Medulla oblongata (tissue), 1 donor: Measurements from ENCODE around the gene EIF3C.
"Not testable (repeated sequence)": the region's sequence is repeated elsewhere in the genome, so short reads cannot be mapped to it uniquely, and the experiment has no call there.

Experiments used
- DNase-seq: peaks from one replicate; pipeline ENCODE4 v3.0.0-alpha.2; 2015; ENCODE audit errors: extremely low spot score

Gene EIF3C, protein sequence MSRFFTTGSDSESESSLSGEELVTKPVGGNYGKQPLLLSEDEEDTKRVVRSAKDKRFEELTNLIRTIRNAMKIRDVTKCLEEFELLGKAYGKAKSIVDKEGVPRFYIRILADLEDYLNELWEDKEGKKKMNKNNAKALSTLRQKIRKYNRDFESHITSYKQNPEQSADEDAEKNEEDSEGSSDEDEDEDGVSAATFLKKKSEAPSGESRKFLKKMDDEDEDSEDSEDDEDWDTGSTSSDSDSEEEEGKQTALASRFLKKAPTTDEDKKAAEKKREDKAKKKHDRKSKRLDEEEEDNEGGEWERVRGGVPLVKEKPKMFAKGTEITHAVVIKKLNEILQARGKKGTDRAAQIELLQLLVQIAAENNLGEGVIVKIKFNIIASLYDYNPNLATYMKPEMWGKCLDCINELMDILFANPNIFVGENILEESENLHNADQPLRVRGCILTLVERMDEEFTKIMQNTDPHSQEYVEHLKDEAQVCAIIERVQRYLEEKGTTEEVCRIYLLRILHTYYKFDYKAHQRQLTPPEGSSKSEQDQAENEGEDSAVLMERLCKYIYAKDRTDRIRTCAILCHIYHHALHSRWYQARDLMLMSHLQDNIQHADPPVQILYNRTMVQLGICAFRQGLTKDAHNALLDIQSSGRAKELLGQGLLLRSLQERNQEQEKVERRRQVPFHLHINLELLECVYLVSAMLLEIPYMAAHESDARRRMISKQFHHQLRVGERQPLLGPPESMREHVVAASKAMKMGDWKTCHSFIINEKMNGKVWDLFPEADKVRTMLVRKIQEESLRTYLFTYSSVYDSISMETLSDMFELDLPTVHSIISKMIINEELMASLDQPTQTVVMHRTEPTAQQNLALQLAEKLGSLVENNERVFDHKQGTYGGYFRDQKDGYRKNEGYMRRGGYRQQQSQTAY

DNA sequence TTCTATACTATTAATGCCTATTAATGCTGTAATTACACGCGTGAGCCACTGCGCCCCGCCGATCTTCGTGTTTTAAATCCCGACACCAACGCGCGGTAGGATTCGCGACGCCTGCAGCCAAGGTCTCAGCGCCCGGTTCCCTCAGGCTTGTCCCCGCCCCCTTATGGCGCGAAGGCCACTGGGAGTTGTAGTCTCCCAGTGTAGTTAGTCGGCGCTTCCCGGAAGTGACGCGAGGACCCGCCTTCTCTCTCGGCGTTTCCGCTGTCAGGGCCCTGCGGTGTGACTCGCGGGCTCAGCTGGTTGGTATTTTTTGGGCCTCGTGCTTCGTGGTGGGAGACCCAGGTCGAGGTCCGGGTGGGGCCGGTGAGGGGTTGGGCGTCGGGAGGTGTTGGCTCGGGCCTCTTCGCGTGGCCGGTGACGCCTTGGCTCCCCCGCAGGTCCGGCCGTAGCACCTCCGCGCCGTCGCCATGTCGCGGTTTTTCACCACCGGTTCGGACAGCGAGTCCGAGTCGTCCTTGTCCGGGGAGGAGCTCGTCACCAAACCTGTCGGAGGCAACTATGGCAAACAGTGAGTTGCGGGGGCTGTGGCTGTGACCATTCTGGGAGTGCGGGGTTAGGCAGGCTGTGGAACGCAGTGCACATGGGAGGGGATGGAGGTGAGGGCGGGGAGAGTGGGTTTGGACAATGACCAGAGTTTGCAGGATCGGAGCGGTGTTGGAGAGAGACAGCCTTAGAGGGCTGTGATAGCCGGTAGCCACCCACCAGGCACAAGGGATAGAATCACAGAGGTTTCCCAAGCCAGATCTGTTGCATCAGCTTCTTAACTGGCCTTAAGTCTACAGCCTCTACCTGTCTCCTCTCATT, at the start of gene EIF3C:
Gene EIF3C, plus strand, starts transcription at position 245 of the 864 bp plus-strand sequence. Its CDS starts 223 bp downstream, at position 468.
- not testable (repeated sequence) for DNase-seq

DNA sequence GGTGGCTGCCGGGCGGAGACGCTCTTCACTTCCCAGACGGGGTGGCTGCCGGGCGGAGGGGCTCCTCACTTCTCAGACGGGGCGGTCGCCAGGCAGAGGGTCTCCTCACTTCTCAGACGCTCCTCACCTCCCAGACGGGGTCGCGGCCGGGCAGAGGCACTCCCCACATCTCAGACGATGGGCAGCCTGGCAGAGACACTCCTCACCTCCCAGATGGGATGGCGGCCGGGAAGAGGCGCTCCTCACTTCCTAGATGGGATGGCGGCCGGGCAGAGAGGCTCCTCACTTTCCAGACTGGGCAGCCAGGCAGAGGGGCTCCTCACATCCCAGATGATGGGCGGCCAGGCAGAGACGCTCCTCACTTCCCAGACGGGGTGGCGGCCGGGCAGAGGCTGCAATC, 45.0 kb upstream of the EIF3C start:
- not testable (repeated sequence) for DNase-seq

DNA sequence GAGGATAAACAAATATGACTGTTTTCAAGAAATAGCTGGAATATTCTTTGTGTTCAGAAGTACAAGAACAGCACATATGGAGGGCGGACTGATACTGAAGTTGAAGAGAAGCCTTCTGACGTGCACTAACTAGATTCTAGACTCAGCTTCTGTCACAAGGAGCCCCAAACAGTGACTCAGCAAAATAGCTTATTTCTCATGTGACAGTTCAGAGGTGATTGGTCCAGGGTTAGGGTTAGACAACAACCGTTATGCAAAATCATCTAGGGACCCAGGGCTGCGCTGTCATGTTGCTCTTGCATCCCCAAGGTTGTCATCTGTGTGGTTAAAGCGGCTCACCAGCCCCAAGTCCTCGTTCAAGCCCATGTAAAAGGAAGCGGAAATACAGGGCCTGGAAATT, 43.8 kb upstream of the EIF3C start:
- not testable (repeated sequence) for DNase-seq

DNA sequence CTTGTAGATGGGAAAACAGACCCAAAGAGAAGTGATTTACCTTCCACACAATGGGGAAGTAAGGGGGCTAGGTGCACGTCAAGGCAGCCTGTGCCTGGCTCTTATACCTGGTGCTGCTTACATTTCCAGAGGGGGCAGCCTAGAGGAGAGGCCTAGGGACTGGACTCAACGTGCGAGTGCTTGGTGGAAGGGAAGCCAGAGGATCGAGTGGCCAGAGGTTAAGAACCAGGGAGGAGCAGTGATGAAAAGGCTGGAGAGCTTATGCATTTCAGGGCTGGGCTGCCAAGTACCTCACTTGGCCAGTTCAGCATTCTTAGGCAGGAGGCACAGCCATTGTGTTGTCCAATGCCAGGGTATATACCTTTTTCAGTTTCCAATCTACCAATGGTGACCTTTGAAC, 43.1 kb upstream of the EIF3C start:
- not testable (repeated sequence) for DNase-seq

DNA sequence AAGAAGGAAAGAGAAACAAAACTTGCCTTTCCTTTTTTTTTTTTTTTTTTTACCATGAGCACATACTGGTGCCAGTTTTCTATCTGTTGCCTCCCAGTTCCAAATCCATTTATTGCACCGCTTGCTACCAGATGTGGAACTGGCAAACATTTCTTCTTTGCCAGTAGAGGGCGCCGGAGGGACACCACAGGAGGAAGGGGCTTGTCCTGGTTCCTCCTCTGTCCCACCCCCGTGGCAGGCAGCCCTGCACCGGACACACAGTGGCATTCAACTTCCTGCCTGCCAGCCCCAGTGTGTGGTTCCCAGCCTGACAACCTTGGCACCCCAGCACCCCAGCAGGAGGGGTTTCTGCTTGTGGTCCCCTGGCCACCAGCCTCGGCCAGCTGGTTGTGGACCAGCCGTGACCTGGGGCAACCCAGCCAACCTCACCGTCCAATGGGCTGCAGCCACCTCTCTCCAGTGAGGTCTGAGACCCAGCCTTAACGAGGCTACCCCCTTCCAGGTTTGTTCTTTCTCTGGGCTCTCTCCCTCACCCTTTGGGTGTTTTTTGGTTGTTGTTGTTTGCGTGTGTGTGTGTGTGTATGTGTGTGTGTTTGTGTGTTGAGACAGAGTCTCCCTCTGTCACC, 22.8 kb upstream of the EIF3C start:
- DNase-seq: not testable (repeated sequence)

DNA sequence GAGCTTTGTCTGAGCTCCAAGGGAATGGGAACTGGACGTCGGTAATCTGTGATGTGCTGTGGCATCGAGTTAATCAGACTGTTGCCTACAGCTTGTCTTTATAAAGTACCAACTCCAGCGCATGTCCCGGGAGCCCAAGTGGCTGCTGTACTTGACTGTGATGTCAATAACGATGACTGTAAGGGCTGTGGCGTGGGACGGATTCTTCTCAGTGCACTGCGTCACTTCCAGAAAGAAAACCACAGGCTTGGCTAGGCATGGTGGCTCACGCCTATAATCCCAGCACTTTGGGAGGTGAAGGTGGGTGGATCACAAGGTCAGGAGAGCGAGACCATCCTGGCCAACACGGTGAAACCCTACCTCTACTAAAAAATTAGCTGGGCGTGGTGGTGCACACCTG, 21.8 kb upstream of the EIF3C start:
- DNase-seq: not testable (repeated sequence)

DNA sequence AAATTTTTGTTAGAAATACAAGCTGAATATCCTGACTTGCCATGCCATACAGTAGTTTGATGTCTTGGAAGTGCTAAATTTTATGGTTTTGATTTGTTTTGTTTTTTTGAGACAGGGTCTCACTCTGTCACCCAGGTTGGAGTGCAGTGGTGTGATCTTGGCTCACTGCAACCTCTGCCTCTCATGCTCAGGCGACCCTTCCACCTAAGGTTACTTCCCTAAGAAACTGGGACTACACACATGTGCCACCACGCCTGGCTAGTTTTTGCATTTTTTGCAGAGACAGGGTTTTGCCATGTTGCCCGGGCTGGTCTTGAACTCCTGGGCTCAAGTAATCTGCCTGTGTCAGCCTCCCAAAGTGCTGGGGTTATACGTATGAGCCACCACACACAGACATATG, 19.5 kb upstream of the EIF3C start:
- not testable (repeated sequence) for DNase-seq

DNA sequence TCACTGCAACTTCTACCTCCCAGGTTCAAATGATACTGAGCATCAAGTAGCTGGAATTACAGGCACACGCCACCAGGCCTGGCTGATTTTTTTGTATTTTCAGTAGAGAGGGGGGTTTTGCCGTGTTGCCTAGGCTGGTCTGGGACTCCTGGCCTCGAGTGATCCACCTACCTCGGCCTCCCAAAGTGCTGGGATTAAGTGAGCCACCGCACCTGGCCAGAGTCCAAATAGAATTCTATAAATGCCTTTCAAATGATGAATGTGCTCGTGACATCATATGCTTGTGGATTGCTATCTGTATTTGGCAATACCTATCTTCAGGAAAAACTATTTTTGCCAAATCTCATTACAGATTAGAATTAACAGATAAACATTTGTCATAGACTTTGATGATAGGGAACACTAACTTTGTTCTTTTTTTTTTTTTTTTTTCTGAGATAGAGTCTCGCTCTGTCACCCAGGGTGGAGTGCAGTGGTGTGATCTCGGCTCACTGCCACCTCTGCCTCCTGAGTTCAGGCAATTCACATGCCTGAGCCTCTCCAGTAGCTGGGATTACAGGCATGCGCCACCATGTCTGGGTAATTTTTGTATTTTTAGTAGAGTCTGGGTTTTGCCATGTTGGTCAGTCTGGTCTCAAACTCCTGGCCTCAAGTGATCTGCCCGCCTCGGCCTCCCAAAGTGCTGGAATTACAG, 17.9 kb upstream of the EIF3C start:
- not testable (repeated sequence) for DNase-seq

DNA sequence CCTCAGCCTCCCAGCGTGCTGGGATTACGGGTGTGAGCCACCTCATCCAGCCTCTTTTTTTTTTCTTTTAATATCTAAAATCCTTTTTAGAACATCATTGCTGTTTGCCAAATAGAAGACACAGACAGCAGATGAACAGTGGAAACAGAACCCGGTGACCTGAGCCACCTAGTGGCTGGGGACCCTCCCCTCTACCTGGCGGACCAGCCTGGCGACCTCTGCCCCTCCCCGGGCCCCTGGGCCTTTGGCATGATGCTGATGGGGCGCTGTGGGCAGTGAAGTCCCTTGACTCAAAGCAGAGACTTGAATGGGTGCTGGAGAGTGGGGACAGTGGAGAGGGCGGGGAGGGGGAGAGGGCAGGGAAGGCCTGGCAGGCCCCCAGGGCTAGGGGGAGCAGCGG, 11.5 kb upstream of the EIF3C start:
- not testable (repeated sequence) for DNase-seq

DNA sequence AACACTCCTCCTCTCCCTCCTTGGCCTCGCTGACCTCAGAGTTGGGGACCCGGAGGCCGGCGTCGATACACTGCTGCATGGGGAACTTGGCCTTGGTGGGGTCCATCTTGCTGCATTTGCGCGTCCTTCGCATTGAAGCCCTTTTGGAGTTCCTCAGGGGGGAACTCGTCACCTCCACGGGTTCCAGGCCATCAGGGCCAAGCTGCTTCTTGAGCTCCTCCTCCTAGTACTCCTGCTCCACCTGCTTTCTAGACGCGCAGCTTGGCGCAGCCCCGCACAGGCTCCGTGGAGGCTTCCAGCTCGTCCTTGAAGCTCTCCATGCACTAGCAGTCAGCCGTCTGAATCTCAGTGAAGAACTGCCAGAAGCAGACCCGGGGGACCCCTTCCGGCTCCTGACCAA, 10.9 kb upstream of the EIF3C start:
- DNase-seq: not testable (repeated sequence)

DNA sequence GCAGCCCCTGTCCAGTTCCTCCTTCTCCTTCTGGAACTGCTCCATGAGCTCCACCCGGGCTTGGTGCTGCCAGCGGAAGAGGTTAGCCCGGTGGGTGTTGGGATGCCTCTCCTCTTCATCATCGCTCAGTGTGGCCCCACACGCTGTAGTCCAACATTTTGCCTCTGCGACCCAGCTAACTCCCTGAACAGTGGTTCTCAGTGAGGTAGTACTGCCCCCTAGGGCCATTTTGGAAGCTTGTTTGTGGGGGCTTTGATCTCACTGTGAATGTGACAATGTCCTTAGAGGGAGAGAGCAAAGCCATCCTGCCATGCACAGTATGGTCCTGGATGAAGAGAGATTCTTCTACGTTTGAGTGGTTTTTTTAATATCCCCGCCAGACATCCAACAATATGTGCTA, 9.9 kb upstream of the EIF3C start:
- DNase-seq: not testable (repeated sequence)

DNA sequence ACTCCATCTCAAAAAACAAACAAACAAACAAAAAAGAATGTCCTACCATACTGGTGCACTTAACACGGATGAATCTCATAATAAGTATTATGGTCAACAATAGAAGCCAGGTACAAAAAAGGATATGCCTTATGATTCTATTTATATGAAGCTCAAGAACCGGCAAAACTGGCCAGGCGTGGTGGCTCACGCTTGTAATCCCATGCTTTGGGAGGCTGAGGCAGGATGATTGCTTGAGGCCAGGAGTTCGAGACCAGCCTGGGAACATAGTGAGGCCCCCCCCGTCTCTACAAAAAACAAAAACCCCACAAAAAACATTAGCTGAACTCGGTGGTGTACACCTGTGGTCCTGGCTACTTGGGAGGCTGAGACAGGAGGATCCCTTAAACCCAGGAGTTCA, 7.0 kb upstream of the EIF3C start:
- not testable (repeated sequence) for DNase-seq

DNA sequence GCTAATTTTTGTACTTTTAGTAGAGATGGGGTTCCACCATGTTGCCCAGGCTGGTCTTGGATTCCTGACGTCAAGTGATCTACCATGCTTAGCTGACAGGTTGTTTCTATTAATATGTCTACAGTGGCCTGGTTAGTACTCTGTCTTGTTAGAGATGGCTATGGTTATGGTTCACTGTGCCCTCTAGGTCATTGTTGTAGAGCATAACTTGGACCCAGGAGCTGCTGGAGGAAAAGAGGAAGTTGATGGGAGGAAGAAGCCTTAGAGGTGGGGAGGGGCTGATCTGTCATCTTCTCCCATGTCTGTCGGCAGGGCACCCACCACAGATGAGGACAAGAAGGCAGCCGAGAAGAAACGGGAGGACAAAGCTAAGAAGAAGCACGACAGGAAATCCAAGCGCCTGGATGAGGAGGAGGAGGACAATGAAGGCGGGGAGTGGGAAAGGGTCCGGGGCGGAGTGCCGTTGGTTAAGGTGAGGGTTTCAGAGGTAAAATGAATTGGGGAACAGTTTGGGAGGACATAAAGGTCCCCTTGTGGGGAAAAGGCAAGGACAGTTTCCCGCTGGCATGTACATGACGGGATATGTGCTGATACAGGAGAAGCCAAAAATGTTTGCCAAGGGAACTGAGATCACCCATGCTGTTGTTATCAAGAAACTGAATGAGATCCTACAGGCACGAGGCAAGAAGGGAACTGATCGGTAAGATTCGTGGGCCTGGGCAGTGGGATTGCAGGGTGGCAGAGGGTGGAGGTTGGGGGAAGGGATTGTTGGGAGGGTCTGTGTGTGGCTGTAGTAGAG, 11.8 kb downstream of the EIF3C start:
- DNase-seq: not testable (repeated sequence)

DNA sequence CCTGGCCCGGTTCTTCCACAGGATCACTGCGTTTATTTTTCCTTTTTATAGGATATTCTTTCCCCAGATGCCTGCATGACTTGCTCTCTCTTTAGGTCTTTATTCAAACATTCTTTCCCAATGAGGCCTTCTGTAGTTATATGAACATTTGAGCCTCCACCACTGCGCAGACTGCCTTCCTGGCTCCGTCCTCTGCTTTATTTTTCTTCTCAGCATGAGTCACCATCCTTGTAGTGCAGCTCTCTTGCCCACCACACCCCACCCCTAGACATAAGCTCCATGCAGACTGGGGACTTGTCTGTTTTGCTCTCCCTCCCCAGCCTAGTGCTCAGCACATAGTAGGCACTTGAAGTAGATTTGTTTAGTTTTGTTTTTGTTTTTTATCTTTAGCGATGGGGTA, 20.0 kb downstream of the EIF3C start:
- not testable (repeated sequence) for DNase-seq

DNA sequence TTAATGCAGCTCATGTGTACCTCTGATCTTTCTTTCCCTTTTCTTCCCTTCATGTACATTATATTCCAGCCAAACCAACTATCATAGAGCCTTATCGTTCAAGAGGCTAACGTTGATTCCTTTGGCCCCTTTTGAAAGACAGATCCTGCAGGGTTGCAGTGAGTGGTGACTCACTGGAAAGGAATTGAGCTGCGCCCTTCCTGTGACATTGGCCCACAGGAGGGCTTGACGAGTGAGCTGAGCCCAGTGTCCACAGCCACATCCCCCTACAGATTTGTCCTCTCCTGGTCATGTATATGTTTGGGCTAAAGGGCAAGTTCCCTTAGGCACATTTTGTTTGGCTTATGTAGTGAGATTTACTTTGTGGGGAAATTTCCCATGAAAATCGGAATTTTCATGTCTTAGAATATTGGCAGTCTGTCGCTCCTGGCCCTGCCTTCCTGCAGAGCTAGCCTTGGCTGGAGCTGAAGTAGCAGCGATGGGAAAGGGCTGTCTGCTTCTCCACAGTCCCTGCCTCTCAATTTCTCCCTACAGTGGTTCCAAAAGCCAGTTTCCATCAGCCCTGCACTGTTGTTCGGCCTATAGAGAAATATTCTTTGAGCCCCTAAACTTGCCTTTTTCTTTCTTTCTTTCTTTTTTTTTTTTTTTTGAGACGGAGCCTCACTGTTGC, 21.3 kb downstream of the EIF3C start:
- DNase-seq: not testable (repeated sequence)

DNA sequence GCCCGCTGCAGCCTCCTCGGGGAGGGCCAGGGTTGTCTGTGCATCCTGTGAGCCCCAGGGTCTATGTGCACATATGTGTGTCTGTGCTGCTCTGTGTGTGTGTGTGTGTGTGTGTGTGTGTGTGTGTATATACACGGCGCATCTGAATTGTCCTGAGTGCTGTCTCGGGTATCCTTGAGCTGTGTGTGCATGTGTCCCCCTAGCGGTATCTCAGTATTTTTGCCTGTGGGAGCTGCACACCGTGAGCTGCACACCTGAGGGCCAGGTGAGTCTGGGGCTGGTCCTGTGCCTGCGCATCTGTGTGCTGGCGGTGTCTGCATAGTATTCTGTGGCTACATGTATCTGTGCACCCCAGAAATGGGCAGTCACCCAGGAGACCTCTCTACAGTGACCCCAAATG, 28.5 kb downstream of the EIF3C start:
- DNase-seq: not testable (repeated sequence)

DNA sequence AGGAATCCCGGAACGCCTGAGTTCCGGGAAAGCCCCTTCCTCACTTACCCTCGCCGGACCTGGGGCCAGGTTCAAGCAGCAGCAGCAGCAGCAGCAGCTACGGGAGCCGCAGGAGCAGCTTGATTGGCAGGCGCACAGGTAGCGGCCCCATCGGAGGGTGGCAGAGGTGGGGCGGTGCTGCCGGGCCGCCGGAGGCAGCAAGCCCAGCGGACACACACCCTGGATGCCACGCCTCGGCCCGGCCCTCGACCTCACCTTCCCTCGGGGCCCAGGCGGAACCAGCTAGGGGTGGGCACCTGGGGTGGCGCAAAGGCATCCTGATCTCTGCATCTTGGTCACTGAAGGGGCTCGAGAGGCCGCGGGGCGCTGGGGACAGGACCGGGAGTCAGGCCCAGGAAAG, 29.4 kb downstream of the EIF3C start:
- DNase-seq: not testable (repeated sequence)

DNA sequence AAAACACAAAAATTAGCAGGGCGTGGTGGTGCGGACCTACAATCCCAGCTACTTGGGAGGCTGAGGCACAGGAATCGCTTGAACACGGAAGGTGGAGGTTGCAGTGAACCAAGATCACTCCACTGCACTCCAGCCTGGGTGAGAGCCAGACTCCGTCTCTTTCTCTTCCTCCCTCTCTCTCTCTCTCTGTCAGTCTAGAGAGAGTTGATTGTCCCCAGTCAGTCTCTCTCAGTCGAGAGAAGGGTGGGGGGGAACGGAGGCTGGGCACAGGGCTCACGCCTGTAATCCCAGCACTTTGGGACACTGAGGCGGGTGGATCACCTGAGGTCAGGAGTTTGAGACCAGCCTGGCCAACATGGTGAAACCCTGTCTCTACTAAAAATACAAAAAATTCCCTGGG, 30.0 kb downstream of the EIF3C start:
- not testable (repeated sequence) for DNase-seq
